ENCODE data around the gene GARRE1.
"Not testable (repeated sequence)": the region's sequence is repeated elsewhere in the genome, so short reads cannot be mapped to it uniquely, and the experiment has no call there.

The GARRE1 gene

GRCh38 chr19:34257559-34257924 lies 3.2 kb downstream of the GARRE1 start:
- DNase-seq (ENCODE audit: low read depth), result no peak

DNA sequence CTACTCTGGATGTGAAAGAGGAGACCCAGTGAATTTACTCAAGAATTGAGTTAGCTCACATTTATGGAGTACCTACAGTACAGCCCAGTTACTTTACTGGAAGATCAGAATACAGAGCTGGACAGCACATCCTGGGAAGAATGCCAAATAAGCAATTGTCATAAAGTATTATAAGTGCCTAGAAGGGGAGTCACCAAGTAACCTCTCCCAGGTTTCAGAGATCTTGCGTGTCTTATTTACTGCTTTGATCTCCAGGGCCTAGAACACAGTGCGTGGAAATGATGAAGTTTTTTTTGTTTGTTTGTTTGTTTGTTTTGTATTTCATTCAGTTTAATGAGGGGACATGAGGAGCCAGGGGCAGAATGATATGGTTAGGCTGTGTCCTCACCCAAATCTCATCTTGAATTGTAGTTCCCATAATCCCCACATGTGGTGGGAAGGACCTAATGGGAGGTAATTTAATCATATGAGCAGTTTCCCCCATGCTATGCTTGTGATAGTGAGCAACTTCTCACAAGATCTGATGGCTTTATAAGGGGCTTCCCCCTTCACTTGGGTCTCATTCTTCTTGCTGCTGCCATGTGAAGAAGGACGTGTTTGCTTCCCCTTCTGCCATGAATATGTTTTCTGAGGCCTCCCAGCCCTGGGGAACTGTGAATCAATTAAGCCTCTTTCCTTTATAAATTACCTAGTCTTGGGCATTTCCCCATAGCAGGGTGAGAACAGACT lies 5.2 kb downstream of the GARRE1 start:
- DNase-seq (ENCODE audit: low read depth), result no peak

DNA sequence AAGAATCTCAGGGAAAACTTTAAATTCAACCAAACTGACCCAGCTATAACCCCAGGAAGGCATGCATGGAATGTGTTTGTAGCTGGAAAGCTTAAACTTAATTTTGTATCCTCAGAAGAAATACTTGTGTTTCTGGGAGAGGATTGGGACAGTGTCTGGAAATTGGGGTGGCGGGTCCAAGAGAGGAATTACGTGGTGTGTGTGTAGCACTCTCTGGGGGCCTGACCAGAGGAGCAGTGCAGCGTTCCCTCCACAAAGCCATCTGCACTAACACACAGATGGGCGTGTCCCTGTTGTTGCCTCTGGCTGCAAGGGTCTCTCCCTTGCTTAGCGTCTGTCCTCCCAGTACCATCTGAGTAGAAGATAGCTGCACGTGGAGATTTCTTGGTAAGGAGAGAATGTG lies 6.4 kb downstream of the GARRE1 start:
- DNase-seq (ENCODE audit: low read depth), result no peak

GRCh38 chr19:34261334-34262109 lies 7.2 kb downstream of the GARRE1 start:
- DNase-seq (ENCODE audit: low read depth), result no peak

DNA sequence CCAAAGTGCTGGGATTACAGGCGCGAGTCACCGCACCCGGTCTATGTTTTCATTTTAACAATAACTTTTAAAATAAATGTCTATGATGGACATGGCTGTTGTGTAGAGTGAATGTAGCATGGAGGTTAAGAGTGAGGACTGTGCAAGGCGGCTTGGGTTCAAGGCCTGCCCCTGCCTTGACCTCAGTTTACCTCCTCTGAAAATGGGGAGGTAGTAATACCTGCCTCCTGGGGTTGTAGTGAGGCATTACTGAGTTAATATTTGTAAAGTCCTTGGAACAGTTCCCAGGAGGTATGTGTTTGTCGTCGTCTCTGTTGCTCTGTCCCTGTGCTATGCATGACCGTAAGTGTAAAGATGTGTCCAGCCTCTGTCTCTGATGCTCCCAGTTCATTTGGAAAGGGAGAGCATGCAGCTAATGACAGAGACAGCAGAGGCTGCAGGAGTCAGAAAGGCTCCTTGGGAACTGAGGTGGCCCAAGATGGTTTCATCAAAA lies 9.4 kb downstream of the GARRE1 start:
- no peak for DNase-seq (ENCODE audit: low read depth)

DNA sequence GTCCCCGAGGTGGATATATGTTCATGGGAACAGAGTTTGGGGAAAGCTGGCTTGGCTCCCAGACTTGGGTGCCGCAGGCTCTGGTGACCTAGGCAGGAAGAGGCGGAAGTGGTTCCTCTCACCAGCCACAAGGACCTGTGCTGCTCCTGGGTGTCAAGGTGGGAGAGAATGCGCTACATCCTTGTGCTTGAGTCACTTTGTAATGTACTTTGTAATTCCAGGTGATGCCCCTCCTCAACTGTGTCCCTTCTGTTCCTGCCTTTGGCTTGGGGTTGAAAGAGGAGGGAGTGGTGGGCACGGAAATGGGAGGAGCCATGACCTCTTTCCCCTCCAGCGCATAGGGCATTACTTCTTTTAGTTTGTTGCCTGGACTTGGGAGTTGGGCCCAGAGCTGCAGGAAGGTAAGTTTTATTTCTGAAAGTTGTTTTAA lies 10.9 kb downstream of the GARRE1 start:
- no peak for DNase-seq (ENCODE audit: low read depth)

DNA sequence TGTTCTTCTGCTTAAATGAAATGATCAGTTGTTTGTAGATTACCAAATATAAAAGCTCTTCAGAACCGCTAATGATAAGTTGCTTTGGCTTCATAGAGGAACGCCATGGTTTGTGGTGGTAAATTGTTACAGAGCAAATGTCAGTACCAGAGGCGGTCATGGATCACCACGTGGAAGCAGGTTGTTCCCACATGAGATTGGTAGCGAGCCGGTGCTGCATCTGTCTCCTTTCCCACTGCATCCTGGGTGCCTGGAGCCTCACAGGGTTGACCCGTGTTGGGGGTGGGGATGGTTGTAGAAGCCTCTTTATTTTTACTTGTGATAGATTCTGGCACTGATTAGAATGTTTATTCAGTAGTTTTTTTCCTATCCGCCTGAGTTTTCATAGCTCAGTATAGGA lies 14.7 kb downstream of the GARRE1 start:
- peak; percentile 25 for DNase-seq (ENCODE audit: low read depth)

DNA sequence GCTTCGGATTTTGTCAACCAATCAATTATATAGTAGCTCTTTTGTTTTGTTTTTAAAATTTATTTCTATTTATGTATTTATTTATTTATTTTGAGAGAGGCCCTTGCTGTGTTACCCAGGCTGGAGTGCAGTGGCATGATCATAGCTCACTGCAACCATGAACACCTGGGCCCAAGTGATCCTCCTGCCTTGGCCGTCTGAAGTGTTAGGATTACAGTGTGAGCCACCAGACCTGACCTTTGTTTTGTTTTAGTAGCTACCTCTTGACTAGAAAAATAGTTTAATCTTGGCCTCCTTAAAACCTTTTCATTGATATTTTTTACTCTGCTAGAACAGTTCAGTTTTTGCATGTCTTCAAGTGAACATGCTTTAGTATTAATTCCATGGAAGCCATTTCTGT lies 15.1 kb downstream of the GARRE1 start:
- DNase-seq (ENCODE audit: low read depth), result no peak

GRCh38 chr19:34269968-34270621 lies 15.7 kb downstream of the GARRE1 start:
- DNase-seq (ENCODE audit: low read depth), result peak; percentile 84

DNA sequence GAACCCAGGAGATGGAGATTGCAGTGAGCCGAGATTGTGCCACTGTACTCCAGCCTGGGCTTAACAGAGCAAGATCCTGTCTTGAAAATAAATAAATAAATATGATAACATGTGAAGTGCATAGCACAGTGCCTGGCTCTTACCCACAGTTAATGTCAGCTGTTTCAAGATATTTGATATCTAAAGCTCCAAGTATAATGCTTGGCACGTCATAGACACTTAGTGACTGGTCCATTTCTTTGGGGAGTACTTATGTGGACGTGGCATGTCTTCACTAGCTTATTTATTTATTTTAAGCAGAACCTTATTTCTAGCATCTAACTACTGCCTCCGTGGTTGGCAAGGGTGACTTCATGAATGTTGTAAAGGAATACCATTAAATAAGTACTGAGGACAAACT lies 18.8 kb downstream of the GARRE1 start:
- DNase-seq (ENCODE audit: low read depth), result no peak

GRCh38 chr19:34274284-34274826 lies 20.0 kb downstream of the GARRE1 start:
- no peak for DNase-seq (ENCODE audit: low read depth)

GRCh38 chr19:34274827-34275625 lies 20.7 kb downstream of the GARRE1 start:
- DNase-seq (ENCODE audit: low read depth), result no peak

DNA sequence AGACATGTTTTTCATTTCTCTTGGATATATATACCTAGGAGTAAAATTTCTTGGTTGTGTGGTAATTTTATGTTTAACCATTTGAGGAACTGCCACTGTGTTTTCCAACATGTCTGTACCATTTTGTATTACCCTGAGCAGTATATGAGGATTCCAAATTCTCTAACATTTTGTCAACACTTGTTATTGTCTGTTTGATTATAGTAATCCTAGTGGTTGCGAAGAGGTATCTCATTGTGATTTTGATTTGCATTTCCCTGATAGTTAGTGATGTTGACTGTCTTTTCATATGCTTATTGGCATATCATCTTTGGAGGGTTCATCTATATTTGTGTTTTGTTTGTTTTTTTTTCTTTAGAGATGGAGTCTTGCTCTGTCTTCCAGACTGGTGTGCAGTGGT lies 21.4 kb downstream of the GARRE1 start:
- no peak for DNase-seq (ENCODE audit: low read depth)

GRCh38 chr19:34276614-34277013 lies 22.3 kb downstream of the GARRE1 start:
- DNase-seq (ENCODE audit: low read depth), result no peak

- no peak for DNase-seq (ENCODE audit: low read depth)
Observed at GRCh38 chr19:34277244-34277643, 22.9 kb downstream of the GARRE1 start.

DNA sequence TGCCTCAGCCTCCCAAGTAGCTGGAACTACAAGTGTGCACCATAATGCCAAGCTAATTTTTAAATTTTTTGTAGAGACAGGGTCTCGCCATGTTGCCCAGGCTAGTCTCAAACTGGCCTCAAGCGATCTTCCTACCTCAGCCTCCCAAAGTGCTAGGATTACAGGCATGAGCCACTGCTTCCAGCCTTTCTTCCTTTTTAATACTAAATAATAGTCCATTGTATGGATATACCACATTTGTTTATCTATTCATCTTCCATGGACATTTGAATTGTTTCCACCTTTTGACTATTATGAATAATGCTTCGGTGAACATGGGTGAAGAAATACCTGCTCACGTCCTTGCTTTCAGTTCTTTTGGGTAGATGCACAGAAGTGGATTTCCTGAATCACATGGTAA lies 24.4 kb downstream of the GARRE1 start:
- no peak for DNase-seq (ENCODE audit: low read depth)

GRCh38 chr19:34281444-34281843 lies 27.1 kb downstream of the GARRE1 start:
- DNase-seq (ENCODE audit: low read depth), result not testable (repeated sequence)

GRCh38 chr19:34282611-34283519 lies 28.5 kb downstream of the GARRE1 start:
- no peak for DNase-seq (ENCODE audit: low read depth)

- DNase-seq (ENCODE audit: low read depth), result no peak
Observed at GRCh38 chr19:34284505-34284904, 30.2 kb downstream of the GARRE1 start.

DNA sequence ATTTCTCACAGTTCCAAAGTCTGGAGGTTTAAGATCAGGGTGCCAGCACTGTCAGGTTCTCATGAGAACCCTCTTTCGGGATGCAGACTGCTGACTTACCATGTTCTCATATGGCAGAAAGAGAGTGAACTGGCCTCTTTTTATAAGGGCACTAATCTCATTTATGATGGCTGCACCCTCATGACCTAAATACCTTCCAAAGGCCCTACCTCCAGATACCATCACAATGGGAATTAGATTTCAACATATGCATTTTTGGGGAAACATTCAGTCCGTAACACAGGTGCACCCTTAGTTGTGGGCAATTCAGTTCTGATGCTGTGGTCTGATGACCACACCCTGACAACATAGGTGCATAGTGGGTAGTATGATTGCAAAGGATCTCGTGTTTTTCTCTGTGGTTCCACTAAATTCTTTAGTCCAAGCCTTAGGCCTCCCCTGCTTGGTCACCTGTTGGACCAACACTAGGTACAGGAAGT lies 33.3 kb downstream of the GARRE1 start:
- no peak for DNase-seq (ENCODE audit: low read depth)

DNA sequence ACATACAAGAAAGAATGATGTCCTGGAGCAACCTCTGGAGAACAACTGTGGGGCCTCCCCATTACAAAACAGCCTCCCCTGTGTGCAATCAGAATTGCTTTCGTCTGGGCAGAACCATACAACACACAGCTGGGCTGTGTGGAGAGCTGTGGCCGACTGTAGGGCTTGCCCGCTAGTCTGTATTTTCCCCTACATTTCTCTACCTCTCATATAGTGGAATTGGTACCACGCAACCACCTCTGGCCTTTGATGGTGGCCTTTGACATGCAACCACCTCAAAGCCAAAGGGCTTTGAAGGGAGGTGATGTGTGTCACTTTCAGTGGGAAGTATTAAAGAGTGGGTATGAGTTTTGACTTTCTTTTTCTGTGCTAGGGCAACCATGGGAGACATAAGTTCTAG lies 34.0 kb downstream of the GARRE1 start:
- DNase-seq (ENCODE audit: low read depth), result no peak

Data from T-helper 22 cell (primary cell).